NCI-H526 treated with DMSO at 0.1 percent for 48 hours (cell line): Measurements from ENCODE around the gene SLC2A8.
A peak's percentile ranks its signal among the peaks of the same experiment; 100 is the strongest.

Source experiments
- DNase-seq: peaks from one replicate; lab custom pipeline; 2025; lab: John Stamatoyannopoulos, UW

Gene SLC2A8

GRCh38 chr9:127437497-127438264, 40.7 kb downstream of the SLC2A8 start:
- DNase-seq: no peak

DNA sequence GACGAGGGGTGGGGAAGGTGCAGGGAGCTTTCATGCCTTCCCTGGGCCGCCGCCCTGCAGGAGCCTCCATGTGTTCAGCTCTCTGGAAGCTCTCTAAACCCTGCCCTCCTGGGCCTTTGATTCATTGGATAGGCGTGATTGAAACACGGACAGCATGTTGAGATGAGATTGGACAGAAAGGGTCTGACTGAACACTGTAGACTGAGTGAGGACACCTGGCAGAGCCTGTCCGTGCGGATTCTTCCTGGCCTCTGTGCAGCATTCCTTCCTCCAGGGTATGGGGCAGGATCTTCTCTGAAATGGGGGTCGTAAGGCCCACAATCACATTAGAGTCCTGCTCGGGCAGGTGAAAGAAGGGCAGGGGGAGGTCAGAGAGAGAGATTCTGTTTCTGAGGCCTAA, 41.4 kb downstream of the SLC2A8 start:
- DNase-seq: no peak

- DNase-seq: no peak
Observed at GRCh38 chr9:127444283-127444920, 47.4 kb downstream of the SLC2A8 start.

GRCh38 chr9:127444921-127445850, 48.2 kb downstream of the SLC2A8 start:
- DNase-seq: no peak

- no peak for DNase-seq
Observed at GRCh38 chr9:127445851-127446712, 49.1 kb downstream of the SLC2A8 start.

DNA sequence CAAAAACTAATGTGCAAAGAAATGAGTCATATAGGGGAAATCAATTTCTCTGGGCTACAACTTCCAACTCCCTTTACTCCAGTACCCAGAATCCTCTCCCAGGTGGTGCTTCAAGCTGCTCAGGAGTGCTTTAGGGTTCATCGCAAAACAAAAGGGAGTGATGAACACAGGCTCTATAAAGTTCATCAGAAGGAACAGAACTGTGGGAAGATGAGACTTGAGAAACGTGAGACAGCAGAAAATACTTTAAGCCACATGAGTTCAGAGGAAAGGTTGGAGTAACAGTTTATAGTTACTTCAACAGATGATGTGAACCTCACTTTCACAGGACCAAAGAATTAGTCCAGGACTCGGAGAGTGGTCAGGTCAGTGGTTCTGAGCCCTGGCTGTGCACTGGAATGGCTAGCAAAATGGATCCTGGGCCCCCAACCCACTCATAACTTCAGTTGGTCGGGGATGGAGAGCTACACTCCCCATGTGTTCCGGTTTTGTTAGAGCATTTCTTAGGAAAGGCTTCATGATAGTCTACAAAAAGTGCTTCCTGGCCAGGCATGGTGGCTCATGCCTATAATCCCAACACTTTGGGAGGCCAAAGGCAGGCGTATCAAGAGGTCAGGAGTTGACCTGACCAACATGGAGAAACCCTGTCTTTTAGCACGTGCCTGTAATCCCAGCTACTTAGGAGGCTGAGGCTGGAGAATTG, 49.9 kb downstream of the SLC2A8 start:
- DNase-seq: no peak

GRCh38 chr9:127447416-127448111, 50.6 kb downstream of the SLC2A8 start:
- no peak for DNase-seq

DNA sequence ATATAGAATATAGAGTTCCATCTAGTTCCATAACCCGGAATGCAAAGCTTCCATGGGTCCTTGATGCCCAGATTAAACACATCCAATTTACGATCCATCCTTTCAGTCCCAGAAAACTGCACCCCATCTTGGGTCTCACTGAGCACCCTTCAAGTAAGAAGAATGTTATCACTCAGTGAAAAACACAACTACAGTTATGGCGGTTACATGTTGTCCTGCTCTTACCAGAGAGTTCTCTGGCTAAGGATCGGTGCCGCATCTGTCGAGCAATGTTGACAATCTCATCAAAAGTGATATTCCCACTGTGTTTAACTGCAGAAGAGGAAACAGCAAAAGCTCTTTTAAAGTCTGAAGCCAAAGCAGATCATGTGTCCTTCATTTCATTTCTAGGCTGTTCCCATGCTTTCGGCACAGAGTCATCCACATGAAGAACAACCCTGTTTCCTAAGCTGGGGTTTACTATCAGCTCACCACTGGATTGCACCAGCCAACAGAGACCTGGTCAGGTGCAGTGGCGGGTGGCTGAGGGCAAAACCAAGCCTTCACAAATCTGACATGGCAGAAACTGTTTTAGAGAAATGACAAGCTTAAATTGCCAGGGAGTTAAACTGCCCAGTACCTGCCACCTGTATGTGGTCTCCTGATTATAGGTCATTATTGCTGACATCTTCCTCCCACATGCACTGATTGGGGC, 51.3 kb downstream of the SLC2A8 start:
- no peak for DNase-seq

DNA sequence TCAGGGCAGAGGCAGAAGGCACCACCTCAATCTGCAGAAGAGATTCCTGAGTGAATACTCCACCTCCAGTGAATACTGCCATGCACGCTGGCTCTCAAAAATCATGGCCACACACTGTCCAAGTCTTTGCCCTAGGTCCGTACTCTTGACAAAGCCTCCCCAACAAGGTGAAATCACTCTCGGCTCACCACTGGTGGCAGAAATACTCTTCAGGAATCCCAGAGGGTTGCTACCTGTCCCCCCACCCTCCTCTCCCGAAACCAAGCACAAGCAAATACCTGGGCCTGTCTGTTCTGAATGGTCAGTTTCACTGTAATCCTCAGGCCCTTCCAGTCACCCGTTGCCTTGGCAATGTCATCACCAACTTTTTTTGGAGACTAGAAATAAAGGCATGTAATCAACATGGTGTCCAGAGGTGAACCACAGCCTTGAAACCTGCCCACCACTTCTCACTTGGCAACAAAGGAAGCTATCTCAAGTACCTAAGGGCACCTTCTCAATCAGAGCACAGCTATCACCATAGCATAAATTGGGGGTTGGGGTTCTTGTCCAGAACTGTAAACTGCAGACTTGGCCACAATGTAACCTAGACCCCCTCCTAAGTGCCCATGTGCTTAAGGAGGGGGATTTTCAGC, 52.5 kb downstream of the SLC2A8 start:
- DNase-seq: no peak

GRCh38 chr9:127450243-127450760, 53.3 kb downstream of the SLC2A8 start:
- no peak for DNase-seq

GRCh38 chr9:127450830-127451607, 54.0 kb downstream of the SLC2A8 start, which contains the start of the genes LRSAM1 and RPL12:
Gene LRSAM1 (plus strand): TSS chr9:127451510. CDS start chr9:127454528, 3,018 bp downstream.
Gene RPL12 (minus strand): TSS chr9:127451406. CDS start chr9:127451317, 89 bp downstream.
- peak; percentile 80 for DNase-seq

DNA sequence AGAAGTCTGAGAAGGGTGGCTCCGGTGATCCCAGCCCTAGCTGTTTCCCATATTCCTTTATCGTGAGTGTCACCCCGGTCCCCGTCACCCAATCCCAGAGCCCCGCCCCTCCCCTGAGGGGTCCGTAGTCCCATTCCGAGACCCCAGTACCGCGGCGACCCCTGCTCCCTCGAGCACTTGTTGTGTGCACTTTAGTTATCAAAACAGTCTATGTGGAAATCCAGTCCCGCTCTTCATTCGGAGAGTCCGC, 54.6 kb downstream of the SLC2A8 start:
- DNase-seq: peak; percentile 53

- no peak for DNase-seq
Observed at GRCh38 chr9:127451858-127452656, 55.1 kb downstream of the SLC2A8 start.

GRCh38 chr9:127452691-127453090, 55.7 kb downstream of the SLC2A8 start:
- DNase-seq: no peak

- no peak for DNase-seq
Observed at GRCh38 chr9:127455324-127455992, 58.5 kb downstream of the SLC2A8 start.

DNA sequence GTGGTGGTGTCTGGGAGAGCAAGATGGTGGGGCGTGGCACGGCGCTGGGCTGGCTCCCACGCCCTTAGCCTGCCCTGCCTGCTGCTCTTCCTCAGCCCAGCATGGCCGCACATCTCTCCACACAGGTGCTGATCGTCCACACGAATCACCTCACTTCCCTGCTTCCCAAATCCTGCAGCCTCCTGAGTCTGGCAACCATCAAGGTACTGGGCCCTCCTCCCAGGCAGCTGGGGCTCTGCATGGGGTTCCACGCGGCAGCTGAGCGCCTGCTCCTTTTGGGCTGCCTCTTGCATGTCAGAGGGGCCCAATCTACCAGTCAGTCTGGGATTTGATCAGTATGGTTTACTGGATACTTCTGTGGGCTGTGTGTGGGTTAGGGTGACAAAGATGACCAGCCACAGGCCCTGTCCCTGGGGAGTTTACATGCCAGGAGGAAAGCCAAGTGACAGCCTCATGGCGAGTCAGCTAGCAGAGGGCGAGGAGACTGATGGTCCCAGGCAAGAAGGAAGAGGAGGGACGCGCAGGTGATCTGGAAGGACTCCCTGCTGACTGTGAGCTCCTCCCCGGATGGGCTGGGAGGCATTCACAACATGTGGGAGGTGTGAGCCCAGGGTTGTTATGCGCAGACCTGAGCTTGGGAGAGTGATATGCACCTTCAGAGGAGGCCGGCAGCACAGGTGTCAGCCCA, 60.4 kb downstream of the SLC2A8 start:
- DNase-seq: no peak
